ENCODE data around the gene DYNLL1.
A peak's percentile ranks its signal among the peaks of the same experiment; 100 is the strongest.
"Not testable (repeated sequence)": the region's sequence is repeated elsewhere in the genome, so short reads cannot be mapped to it uniquely, and the experiment has no call there.

The DYNLL1 gene

GRCh38 chr12:120519324-120519723, 23.4 kb downstream of the DYNLL1 start:
- not testable (repeated sequence) for DNase-seq

GRCh38 chr12:120522568-120522967, 26.7 kb downstream of the DYNLL1 start:
- DNase-seq, result no peak

GRCh38 chr12:120528861-120529525, 33.1 kb downstream of the DYNLL1 start, which contains the start of gene COQ5:
Gene COQ5, minus strand, starts transcription at chr12:120529158. Its CDS starts 17 bp downstream, at chr12:120529141.
- DNase-seq, result peak; percentile 73

- no peak for DNase-seq
Observed at GRCh38 chr12:120529641-120530417, 33.9 kb downstream of the DYNLL1 start.

GRCh38 chr12:120530418-120530761, 34.5 kb downstream of the DYNLL1 start:
- DNase-seq, result not testable (repeated sequence)

- DNase-seq, result no peak
Observed at GRCh38 chr12:120532701-120533238, 36.9 kb downstream of the DYNLL1 start.

- peak; percentile 57 for DNase-seq
Observed at GRCh38 chr12:120534203-120534702, 38.3 kb downstream of the DYNLL1 start, which contains the start of gene RNF10. Gene RNF10, plus strand, starts transcription at chr12:120534356. Its CDS starts 456 bp downstream, at chr12:120534812.

GRCh38 chr12:120534703-120535655, 39.1 kb downstream of the DYNLL1 start:
- DNase-seq, result peak; percentile 21

GRCh38 chr12:120536064-120536791, 40.3 kb downstream of the DYNLL1 start:
- no peak for DNase-seq

GRCh38 chr12:120537856-120538220, 41.9 kb downstream of the DYNLL1 start:
- DNase-seq, result no peak

GRCh38 chr12:120538281-120539156, 42.6 kb downstream of the DYNLL1 start:
- DNase-seq, result no peak

- no peak for DNase-seq
Observed at GRCh38 chr12:120539303-120539702, 43.4 kb downstream of the DYNLL1 start.

GRCh38 chr12:120540445-120540844, 44.5 kb downstream of the DYNLL1 start:
- DNase-seq, result no peak

GRCh38 chr12:120542166-120542565, 46.3 kb downstream of the DYNLL1 start:
- DNase-seq, result no peak

- no peak for DNase-seq
Observed at GRCh38 chr12:120544691-120545090, 48.8 kb downstream of the DYNLL1 start.

GRCh38 chr12:120546050-120546386, 50.1 kb downstream of the DYNLL1 start:
- DNase-seq, result no peak
